ENCODE results near the gene CAMK2D.

GRCh38 chr4:113561758-113562157, 199.8 kb downstream of the CAMK2D start:
- TF ChIP-seq, protein P1, sequence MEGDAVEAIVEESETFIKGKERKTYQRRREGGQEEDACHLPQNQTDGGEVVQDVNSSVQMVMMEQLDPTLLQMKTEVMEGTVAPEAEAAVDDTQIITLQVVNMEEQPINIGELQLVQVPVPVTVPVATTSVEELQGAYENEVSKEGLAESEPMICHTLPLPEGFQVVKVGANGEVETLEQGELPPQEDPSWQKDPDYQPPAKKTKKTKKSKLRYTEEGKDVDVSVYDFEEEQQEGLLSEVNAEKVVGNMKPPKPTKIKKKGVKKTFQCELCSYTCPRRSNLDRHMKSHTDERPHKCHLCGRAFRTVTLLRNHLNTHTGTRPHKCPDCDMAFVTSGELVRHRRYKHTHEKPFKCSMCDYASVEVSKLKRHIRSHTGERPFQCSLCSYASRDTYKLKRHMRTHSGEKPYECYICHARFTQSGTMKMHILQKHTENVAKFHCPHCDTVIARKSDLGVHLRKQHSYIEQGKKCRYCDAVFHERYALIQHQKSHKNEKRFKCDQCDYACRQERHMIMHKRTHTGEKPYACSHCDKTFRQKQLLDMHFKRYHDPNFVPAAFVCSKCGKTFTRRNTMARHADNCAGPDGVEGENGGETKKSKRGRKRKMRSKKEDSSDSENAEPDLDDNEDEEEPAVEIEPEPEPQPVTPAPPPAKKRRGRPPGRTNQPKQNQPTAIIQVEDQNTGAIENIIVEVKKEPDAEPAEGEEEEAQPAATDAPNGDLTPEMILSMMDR (conservative IDR thresholded peaks at IDR 0.05 in 1 of 2, IDR thresholded peaks at IDR 0.05 in 1 of 2; ENCODE audit: low read depth in 1 of 2, low read length in 2 of 2), result no peak
- TF ChIP-seq EZH2 (IDR thresholded peaks at IDR 0.05; ENCODE audit: low read length, missing control alignments), result no peak

All from fibroblast of lung (primary cell).